H1 (cell line): ENCODE results near the gene PIGH. TPM values are rescaled to one million over a fixed set of nuclear protein-coding genes. Genes with fewer than 3 reads are reported as not detected.

Experiments
- CTCF ChIA-PET: fragments of 300-600 bp; sonication (Branson Sonifier 250); formaldehyde crosslinking; loops from one replicate; lab custom pipeline; 2021; ENCODE audit not compliant: partially characterized antibody; lab: Charles Lee
- POLR2A ChIA-PET: fragments of 300-600 bp; sonication (Branson Sonifier 250); formaldehyde crosslinking; loops from one replicate; lab custom pipeline; 2021; ENCODE audit warnings: inconsistent platforms; ENCODE audit not compliant: partially characterized antibody; lab: Charles Lee
- DNase-seq, 2 experiments: peaks; one replicate each; pipeline versions ENCODE4 v3.0.0 to v3.0.0-alpha.2; 2010 to 2022; ENCODE audit warnings: low spot score in 2 of 2, low read depth in 1 of 2, mixed read lengths in 1 of 2
- FAIRE-seq: peaks from 2 replicates; lab custom pipeline; 2011; peaks lifted over from hg19 to GRCh38; lab: Jason Lieb, UNC
- H2AFZ ChIP-seq: 2 replicates; pipeline ENCODE4 v1.8.1; 2012; ENCODE audit warnings: low read length, inconsistent platforms
- H2AK5ac ChIP-seq: 2 replicates; pipeline ENCODE4 v1.6.1; 2013; ENCODE audit warnings: low read depth, low read length
- H2BK120ac ChIP-seq: replicated peaks from 2 replicates; pipeline ENCODE3; 2013; ENCODE audit warnings: low read depth, low read length, inconsistent platforms
- H2BK12ac ChIP-seq: 2 replicates; pipeline ENCODE4 v1.6.1; 2013; ENCODE audit warnings: low read depth, low read length
- H2BK15ac ChIP-seq: 2 replicates; pipeline ENCODE4 v1.6.1; 2013; ENCODE audit warnings: low read length
- H2BK20ac ChIP-seq: 2 replicates; pipeline ENCODE4 v1.6.1; 2013; ENCODE audit warnings: low read length
- H2BK5ac ChIP-seq: 2 replicates; pipeline ENCODE4 v1.6.1; 2013; ENCODE audit warnings: low read depth, low read length
- H3K14ac ChIP-seq: 2 replicates; pipeline ENCODE4 v1.6.1; 2013; ENCODE audit warnings: inconsistent platforms; ENCODE audit not compliant: insufficient read length
- H3K18ac ChIP-seq: 2 replicates; pipeline ENCODE4 v1.6.1; 2013; ENCODE audit warnings: low read length; ENCODE audit errors: extremely low read depth
- H3K23ac ChIP-seq: 2 replicates; pipeline ENCODE4 v1.6.1; 2013; ENCODE audit warnings: inconsistent platforms; ENCODE audit not compliant: insufficient read length
- H3K23me2 ChIP-seq: 2 replicates; pipeline ENCODE4 v1.6.1; 2013; ENCODE audit warnings: low read depth, low read length
- H3K27ac ChIP-seq: 2 replicates; pipeline ENCODE4 v1.6.1; 2011; ENCODE audit warnings: low read depth, low read length, inconsistent platforms
- H3K27me3 ChIP-seq, 4 experiments: replicated peaks in 1 of 4; 1 replicate in 1 of 4; 2 replicates in 3 of 4; pipeline versions ENCODE4 v1.6.1 to v1.8.1; 2011 to 2013; ENCODE audit warnings: low read length in 3 of 4, mild to moderate bottlenecking in 3 of 4, inconsistent platforms in 2 of 4, mixed read lengths in 2 of 4, moderate library complexity in 1 of 4; ENCODE audit not compliant: control insufficient read depth in 3 of 4, insufficient read depth in 3 of 4; ENCODE audit errors: extremely low read depth in 1 of 4
- H3K36me3 ChIP-seq, 4 experiments: 2 replicates each; pipeline versions ENCODE4 v1.6.1 to v1.8.1; 2011 to 2013; ENCODE audit warnings: mild to moderate bottlenecking in 4 of 4, low read length in 3 of 4, moderate library complexity in 2 of 4, control low read depth in 1 of 4, inconsistent platforms in 1 of 4; ENCODE audit not compliant: insufficient read depth in 4 of 4, control insufficient read depth in 2 of 4
- H3K4ac ChIP-seq: replicated peaks from 2 replicates; pipeline ENCODE3; 2013; ENCODE audit warnings: low read length, low read depth, mixed read lengths, inconsistent platforms; ENCODE audit not compliant: insufficient read length
- H3K4me1 ChIP-seq, 4 experiments: replicated peaks in 1 of 4; 1 replicate in 1 of 4; 2 replicates in 3 of 4; pipeline versions ENCODE4 v1.6.1 to v1.8.1; 2011 to 2013; ENCODE audit warnings: low read length in 3 of 4, inconsistent platforms in 2 of 4, mixed read lengths in 1 of 4; ENCODE audit not compliant: insufficient read depth in 4 of 4, control insufficient read depth in 3 of 4
- H3K4me2 ChIP-seq, 2 experiments: 2 replicates each; pipeline versions ENCODE4 v1.6.1 to v1.8.1; 2011 to 2013; ENCODE audit warnings: low read depth in 2 of 2, low read length in 2 of 2, control low read depth in 1 of 2, inconsistent platforms in 1 of 2, mild to moderate bottlenecking in 1 of 2; ENCODE audit not compliant: insufficient read depth in 1 of 2
- H3K4me3 ChIP-seq, 4 experiments: fragments of 200-600, 300-600 bp in 1 of 4; sonication (generic), shearing (Covaris generic), sonication (Bioruptor Twin) in 1 of 4; 2 replicates each; pipeline versions ENCODE4 v1.5.1 to v1.8.1; 2011 to 2016; ENCODE audit warnings: low read length in 4 of 4, low read depth in 3 of 4, control low read depth in 2 of 4, inconsistent platforms in 2 of 4, mild to moderate bottlenecking in 2 of 4, mixed read lengths in 1 of 4, moderate library complexity in 1 of 4; ENCODE audit not compliant: insufficient read depth in 2 of 4; ENCODE audit errors: extremely low read depth in 1 of 4
- H3K56ac ChIP-seq: replicated peaks from 2 replicates; pipeline ENCODE3; 2013; ENCODE audit warnings: low read depth, mild to moderate bottlenecking, mixed read lengths, low read length, inconsistent platforms; ENCODE audit not compliant: insufficient read length
- H3K79me1 ChIP-seq: 2 replicates; pipeline ENCODE4 v1.6.1; 2013; ENCODE audit warnings: low read depth, low read length, control low read depth
- H3K79me2 ChIP-seq, 2 experiments: 2 replicates each; pipeline versions ENCODE4 v1.6.1 to v1.8.1; 2012 to 2013; ENCODE audit warnings: low read length in 2 of 2, mild to moderate bottlenecking in 2 of 2, inconsistent platforms in 1 of 2; ENCODE audit not compliant: insufficient read depth in 2 of 2, control insufficient read depth in 1 of 2
- H3K9ac ChIP-seq, 4 experiments: replicated peaks in 1 of 4; 1 replicate in 1 of 4; 2 replicates in 3 of 4; pipeline versions ENCODE4 v1.6.1 to v1.8.1; 2011 to 2013; ENCODE audit warnings: low read depth in 3 of 4, low read length in 3 of 4, control low read depth in 2 of 4, mild to moderate bottlenecking in 2 of 4, moderate library complexity in 2 of 4, inconsistent platforms in 1 of 4; ENCODE audit errors: extremely low read depth in 1 of 4
- H3K9me3 ChIP-seq, 2 experiments: 2 replicates each; pipeline versions ENCODE4 v1.6.1 to v1.8.1; 2012 to 2013; ENCODE audit warnings: mild to moderate bottlenecking in 2 of 2, moderate library complexity in 2 of 2, control low read depth in 1 of 2, inconsistent platforms in 1 of 2, low read depth in 1 of 2, low read length in 1 of 2, mixed read lengths in 1 of 2; ENCODE audit not compliant: insufficient read depth in 2 of 2
- H4K20me1 ChIP-seq, 2 experiments: replicated peaks in 1 of 2; 2 replicates each; pipeline versions ENCODE3 to v1.8.1; 2011 to 2013; ENCODE audit warnings: inconsistent platforms in 2 of 2, low read length in 2 of 2, mild to moderate bottlenecking in 1 of 2; ENCODE audit not compliant: insufficient read depth in 2 of 2, control insufficient read depth in 1 of 2
- H4K5ac ChIP-seq: 2 replicates; pipeline ENCODE4 v1.6.1; 2013; ENCODE audit warnings: low read length, low read depth, mixed read lengths, inconsistent platforms; ENCODE audit not compliant: insufficient read length
- H4K8ac ChIP-seq: 2 replicates; pipeline ENCODE4 v1.8.0; 2013; ENCODE audit warnings: mild to moderate bottlenecking, moderate library complexity, low read length, inconsistent platforms; ENCODE audit not compliant: insufficient read depth; ENCODE audit errors: extremely low read depth
- H4K91ac ChIP-seq: replicated peaks from 2 replicates; pipeline ENCODE3; 2013; ENCODE audit warnings: low read length, mixed read lengths, inconsistent platforms; ENCODE audit not compliant: insufficient read length
- CBX5 ChIP-seq: fragments of 300-800, 300-1000 bp; sonication (generic); IDR thresholded peaks from 2 replicates; pipeline ENCODE4 v1.7.1; 2016; ENCODE audit warnings: antibody characterized with exemption, low read length, low read depth
- POLR2A ChIP-seq, 2 experiments: IDR thresholded peaks; 1 replicate in 1 of 2; 2 replicates in 1 of 2; pipeline ENCODE4 v1.6.1; 2011; ENCODE audit warnings: low read depth in 2 of 2, low read length in 2 of 2, mild to moderate bottlenecking in 2 of 2; ENCODE audit errors: control extremely low read depth in 1 of 2
- POLR2AphosphoS5 ChIP-seq: IDR thresholded peaks from 2 replicates; pipeline ENCODE4 v1.6.1; 2011; ENCODE audit warnings: low read depth, low read length
- SAP30 ChIP-seq: fragments of 300-600 bp; sonication (generic); IDR thresholded peaks from 2 replicates; pipeline ENCODE4 v1.7.1; 2012; ENCODE audit warnings: low read length, moderate library complexity, mild to moderate bottlenecking, inconsistent platforms; ENCODE audit not compliant: insufficient read depth, insufficient replicate concordance
- SIRT6 ChIP-seq: IDR thresholded peaks from one replicate; pipeline ENCODE4 v1.7.1; 2012; ENCODE audit warnings: low read length, inconsistent platforms
- SP2 ChIP-seq: IDR thresholded peaks from 2 replicates; pipeline ENCODE4 v1.6.1; 2012; ENCODE audit warnings: mild to moderate bottlenecking, low read length, inconsistent platforms
- WGBS, 2 experiments: shearing (Covaris generic) in 1 of 2; methylation state at CpG; one replicate each; pipeline versions ENCODE4 v1.1.6 to v1.1.7; 2013 to 2015; ENCODE audit warnings: low lambda C conversion rate in 2 of 2, mixed read lengths in 2 of 2, inconsistent platforms in 1 of 2, low coverage in 1 of 2, missing lambda C conversion rate in 1 of 2; ENCODE audit not compliant: insufficient replicate concordance in 2 of 2, insufficient coverage in 1 of 2, insufficient read length in 1 of 2; ENCODE audit errors: extremely low coverage in 1 of 2, missing lambda C conversion rate in 1 of 2; 5-methylcytosine and 5-hydroxymethylcytosine counted together
- polyA plus RNA-seq, 7 experiments: library from polyadenylated mRNA; depleted of rRNA in 3 of 7; stranded (reverse) in 5 of 7; unstranded in 2 of 7; fragments of >200 nt in 5 of 7; fragments of 200-250 nt in 2 of 7; gene quantifications; 1 replicate in 5 of 7; 2 replicates in 1 of 7; 4 replicates in 1 of 7; pipeline versions ENCODE4 v1.2.1 to v1.2.3, GENCODE V29; 2011 to 2013; ENCODE audit warnings: missing spikeins in 2 of 7, mixed read lengths in 2 of 7
- total RNA-seq: library from RNA; stranded (reverse); fragmentation: NEBNext Ultra II Directional; extraction: Animal tissue kit (Norgen Biotek cat#: 25700); gene quantifications from 2 replicates; pipeline ENCODE4 v1.2.1, GENCODE V29; 2021

PIGH gene
- total and polyA plus RNA-seq, 2 of the 8 experiments (the other 6 are each of a cell fraction or from before 2014, with no cell fraction given): 7.2 to 8.6 TPM

DNA sequence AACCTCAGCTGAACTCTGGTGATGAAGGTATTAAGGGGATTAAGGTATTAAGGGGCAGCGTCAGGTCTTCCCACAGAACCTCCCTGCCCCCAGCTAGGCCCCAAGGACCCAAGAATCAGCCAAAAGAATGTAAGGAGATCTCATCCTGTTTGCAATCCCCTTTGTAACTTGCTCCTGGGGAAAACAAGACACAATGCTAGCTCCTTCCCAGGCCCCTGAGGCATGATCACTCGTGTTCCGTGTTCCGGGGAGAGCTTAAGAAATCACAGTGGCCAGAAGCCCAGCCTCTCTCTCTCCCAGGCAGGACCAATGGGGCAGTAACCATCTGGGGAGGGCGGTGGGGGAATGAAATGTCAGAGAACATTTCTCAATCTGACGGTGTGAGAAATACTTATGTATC, 33.2 kb downstream of the PIGH start:
- Histone ChIP-seq H4K20me1 (peaks cover 0 to 3% of the 10 kb centered on the region in 2 experiments), H3K23ac (no peak overlapping the region), H3K14ac (no peak overlapping the region), H3K9me3 (no peaks in the 10 kb centered on the region), H2AK5ac (no peak overlapping the region), H3K18ac (no peak overlapping the region), H3K79me2 (no peaks in the 10 kb centered on the region), H3K4me3 (no peak overlapping the region), H3K27me3 (peaks cover 0 to 2% (median 0%) of the 10 kb centered on the region in 4 experiments; a peak in 1 of 7 replicates), H4K5ac (no peak overlapping the region), H3K9ac (no peak overlapping the region), H3K4me2 (no peak overlapping the region), H3K79me1 (no peaks in the 10 kb centered on the region), H2AFZ (no peak overlapping the region), H4K8ac (no peak overlapping the region), H3K23me2 (no peaks in the 10 kb centered on the region), H3K56ac (no peak overlapping the region), H3K27ac (no peak overlapping the region), H2BK12ac (no peak overlapping the region), H2BK15ac (no peak overlapping the region), H3K36me3 (peaks cover 0 to 2% (median 0%) of the 10 kb centered on the region in 4 experiments; a peak in 1 of 8 replicates), H3K4ac (no peak overlapping the region), H2BK120ac (no peak overlapping the region), H3K4me1 (no peaks in the 10 kb centered on the region), H2BK5ac (no peak overlapping the region), H4K91ac (no peak overlapping the region), H2BK20ac (no peak overlapping the region)
- CTCF ChIA-PET: interaction anchor here (0.9 to 28.8 kb wide), 8 partner anchors 9 to 143 kb away, joined by 3 to 924 read pairs (median 66); partner anchors contain the start of genes PIGH and PLEKHH1
- WGBS, 2 experiments: 78% methylated on average over 6 of the region's 6 CpGs; no CpG with 5 or more reads in 1 of the 2 experiments
- FAIRE-seq (no peak), DNase-seq (no peak)
- POLR2A ChIA-PET: interaction anchor here (0.6 to 2.1 kb wide), 3 partner anchors 10 to 158 kb away, joined by 3 to 6 read pairs (median 3); no protein-coding TSS in a partner anchor
- no peak for TF ChIP-seq POLR2A (IDR thresholded peaks at IDR 0.05; ENCODE audit: control extremely low read depth in 1 of 2, low read depth in 2 of 2, low read length in 2 of 2)
- TF ChIP-seq POLR2AphosphoS5: no peak
- no peak for TF ChIP-seq CBX5
- TF ChIP-seq SIRT6: no peak
- TF ChIP-seq SP2: no peak
- TF ChIP-seq SAP30: no peak
